Body of pancreas (tissue), 4 donors: ENCODE data around the gene HSPA12B. TPM values are rescaled to one million over a fixed set of nuclear protein-coding genes. Genes with fewer than 3 reads are reported as not detected.

Experiments
- ATAC-seq: fragments of 150-250 bp; one replicate; pipeline ENCODE4 v1.9.1; 2016
- DNase-seq, 4 donors: peaks; one replicate each; pipeline ENCODE4 v3.0.0-alpha.2; 2019
- H3K27ac ChIP-seq, 4 donors: fragments of 200-600 bp; sonication (generic); 1 replicate in 3 of 4; 2 replicates in 1 of 4; pipeline versions ENCODE4 v1.5.1 to v1.6.1; 2016 to 2019; ENCODE audit warnings: mild to moderate bottlenecking in 1 of 4, mixed read lengths in 1 of 4, moderate library complexity in 1 of 4
- H3K27me3 ChIP-seq, 2 donors: fragments of 200-600 bp; sonication (generic); one replicate each; pipeline ENCODE4 v1.6.0; 2016; ENCODE audit warnings: mild to moderate bottlenecking in 1 of 2
- H3K36me3 ChIP-seq, 2 donors: fragments of 200-600 bp; sonication (generic); replicated peaks in 1 of 2; 2 replicates each; pipeline ENCODE4 v1.5.1; 2016; ENCODE audit warnings: low read depth in 2 of 2; ENCODE audit not compliant: insufficient read depth in 1 of 2
- H3K4me1 ChIP-seq: fragments of 200-600 bp; sonication (generic); one replicate; pipeline ENCODE4 v1.6.0; 2016
- H3K4me3 ChIP-seq, 2 donors: fragments of 200-600 bp; sonication (generic); 1 replicate in 1 of 2; 2 replicates in 1 of 2; pipeline ENCODE4 v1.5.1; 2016 to 2019
- H3K9me3 ChIP-seq, 3 donors: fragments of 200-600 bp; sonication (generic); 1 replicate in 2 of 3; 2 replicates in 1 of 3; pipeline ENCODE4 v1.5.1; 2016
- CTCF ChIP-seq, 7 experiments: fragments of 450-650 bp in 4 of 7; fragments of 200-600 bp in 3 of 7; sonication (generic) in 3 of 7; IDR thresholded peaks; one replicate each; pipeline ENCODE4 v1.5.1; 2016 to 2019; ENCODE audit warnings: antibody characterized with exemption in 7 of 7
- POLR2A ChIP-seq, 3 donors: fragments of 450-650 bp; IDR thresholded peaks; one replicate each; pipeline ENCODE4 v1.6.1; 2016; ENCODE audit warnings: antibody characterized with exemption in 3 of 3, mild to moderate bottlenecking in 2 of 3
- WGBS, 2 donors: methylation state at CpG; one replicate each; pipeline ENCODE4 v1.1.5; 2017; 5-methylcytosine and 5-hydroxymethylcytosine counted together
- intact Hi-C: fragments of 100-400 bp; cut with DNase I; formaldehyde crosslinking; loops from one replicate; pipeline ENCODE4 v1.15.1; 2023
- total RNA-seq, 2 donors: library from RNA; depleted of rRNA; stranded (reverse); fragments of >200 nt; gene quantifications; one replicate each; pipeline ENCODE4 v1.1.0, GENCODE V29; 2016

HSPA12B gene
- total RNA-seq, 2 donors from 2014 or later = 3.3 to 4.4 TPM

- H3K36me3 ChIP-seq = no peaks in the 10 kb centered on the region
- ATAC-seq (no peak), DNase-seq (no peak)
- intact Hi-C loops = no loop called here
- H3K27me3 ChIP-seq = no peaks in the 10 kb centered on the region
- WGBS, 2 donors = 93 to 94% methylated on average over 6 to 7 of the region's 8 CpGs
- TF ChIP-seq CTCF (IDR thresholded peaks at IDR 0.05) (no peak), POLR2A (IDR thresholded peaks at IDR 0.05) (no peak)
- no peak overlapping the region for H3K4me3 ChIP-seq
- no peaks in the 10 kb centered on the region for H3K9me3 ChIP-seq
- no peak overlapping the region for H3K27ac ChIP-seq
- peaks cover 23% of the 10 kb centered on the region for H3K4me1 ChIP-seq
These were observed 68.4 kb downstream of the HSPA12B start for GRCh38 chr20:3800878-3801260.

- ATAC-seq (no peak), DNase-seq (no peak)
- Histone ChIP-seq H3K9me3 (no peaks in the 10 kb centered on the region), H3K27me3 (no peaks in the 10 kb centered on the region), H3K27ac (no peak overlapping the region), H3K4me1 (peaks cover 26% of the 10 kb centered on the region), H3K4me3 (no peak overlapping the region), H3K36me3 (no peaks in the 10 kb centered on the region)
- 83 to 89% methylated on average over 4 of the region's 4 CpGs for WGBS, 2 donors
- intact Hi-C loops = no loop called here
- no peak for TF ChIP-seq CTCF (IDR thresholded peaks at IDR 0.05)
- TF ChIP-seq POLR2A (IDR thresholded peaks at IDR 0.05) = no peak
These were observed 68.8 kb downstream of the HSPA12B start for GRCh38 chr20:3801299-3801698.

GRCh38 chr20:3801846-3802245 lies 69.4 kb downstream of the HSPA12B start:
- no peak overlapping the region for H3K4me3 ChIP-seq
- no peaks in the 10 kb centered on the region for H3K27me3 ChIP-seq
- TF ChIP-seq POLR2A (IDR thresholded peaks at IDR 0.05) = no peak
- TF ChIP-seq CTCF (IDR thresholded peaks at IDR 0.05) = no peak
- peaks cover 26% of the 10 kb centered on the region for H3K4me1 ChIP-seq
- DNase-seq = no peak
- H3K9me3 ChIP-seq = no peaks in the 10 kb centered on the region
- ATAC-seq = no peak
- H3K27ac ChIP-seq = no peak overlapping the region
- intact Hi-C loops = no loop called here
- WGBS, 2 donors = 97 to 99% methylated on average over 12 to 13 of the region's 13 CpGs
- no peaks in the 10 kb centered on the region for H3K36me3 ChIP-seq

Other genes starting within 250 kb of the HSPA12B start
- gene GFRA4, start 69.3 kb upstream of the HSPA12B start, total RNA-seq = not detected
- gene ADAM33, start 50.7 kb upstream of the HSPA12B start, total RNA-seq = 10 to 100 TPM; 11.2 to 29.0 TPM
- gene SIGLEC1, start 20.1 kb upstream of the HSPA12B start, total RNA-seq = 1 to 10 TPM; 2.1 to 5.9 TPM
- 10 to 100 TPM; 11.2 to 26.7 TPM for gene ADISSP, start 35.1 kb downstream of the HSPA12B start, total RNA-seq
- 1 to 10 TPM in 1 of 2 donors, under 1 TPM in 1; 0.66 to 1.3 TPM for gene SPEF1, start 48.8 kb downstream of the HSPA12B start, total RNA-seq
- 10 to 100 TPM; 57.9 to 61.0 TPM for gene CENPB, start 54.1 kb downstream of the HSPA12B start, total RNA-seq
- 10 to 100 TPM in 1 of 2 donors, 1 to 10 TPM in 1; 8.8 to 22.7 TPM for gene CDC25B, start 63.6 kb downstream of the HSPA12B start, total RNA-seq
- gene AP5S1, start 87.9 kb downstream of the HSPA12B start, total RNA-seq = 1 to 10 TPM; 4.9 to 5.3 TPM
- 10 to 100 TPM; 21.5 to 24.4 TPM for gene MAVS, start 114.1 kb downstream of the HSPA12B start, total RNA-seq
- 10 to 100 TPM; 17.9 to 21.8 TPM for gene PANK2, start 156.7 kb downstream of the HSPA12B start, total RNA-seq